HG02798 (cell line): Measurements from ENCODE around the gene STX10.
A peak's percentile ranks its signal among the peaks of the same experiment; 100 is the strongest.
"Not testable (repeated sequence)": the region's sequence is repeated elsewhere in the genome, so short reads cannot be mapped to it uniquely, and the experiment has no call there.

Source experiments
- ATAC-seq: cut with Tn5 transposase; IDR thresholded peaks from one replicate; pipeline ENCODE4 v1.9.1; 2021; ENCODE audit warnings: mild to moderate bottlenecking; ENCODE audit not compliant: unreplicated experiment, poor library complexity

The STX10 gene, protein sequence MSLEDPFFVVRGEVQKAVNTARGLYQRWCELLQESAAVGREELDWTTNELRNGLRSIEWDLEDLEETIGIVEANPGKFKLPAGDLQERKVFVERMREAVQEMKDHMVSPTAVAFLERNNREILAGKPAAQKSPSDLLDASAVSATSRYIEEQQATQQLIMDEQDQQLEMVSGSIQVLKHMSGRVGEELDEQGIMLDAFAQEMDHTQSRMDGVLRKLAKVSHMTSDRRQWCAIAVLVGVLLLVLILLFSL

DNA sequence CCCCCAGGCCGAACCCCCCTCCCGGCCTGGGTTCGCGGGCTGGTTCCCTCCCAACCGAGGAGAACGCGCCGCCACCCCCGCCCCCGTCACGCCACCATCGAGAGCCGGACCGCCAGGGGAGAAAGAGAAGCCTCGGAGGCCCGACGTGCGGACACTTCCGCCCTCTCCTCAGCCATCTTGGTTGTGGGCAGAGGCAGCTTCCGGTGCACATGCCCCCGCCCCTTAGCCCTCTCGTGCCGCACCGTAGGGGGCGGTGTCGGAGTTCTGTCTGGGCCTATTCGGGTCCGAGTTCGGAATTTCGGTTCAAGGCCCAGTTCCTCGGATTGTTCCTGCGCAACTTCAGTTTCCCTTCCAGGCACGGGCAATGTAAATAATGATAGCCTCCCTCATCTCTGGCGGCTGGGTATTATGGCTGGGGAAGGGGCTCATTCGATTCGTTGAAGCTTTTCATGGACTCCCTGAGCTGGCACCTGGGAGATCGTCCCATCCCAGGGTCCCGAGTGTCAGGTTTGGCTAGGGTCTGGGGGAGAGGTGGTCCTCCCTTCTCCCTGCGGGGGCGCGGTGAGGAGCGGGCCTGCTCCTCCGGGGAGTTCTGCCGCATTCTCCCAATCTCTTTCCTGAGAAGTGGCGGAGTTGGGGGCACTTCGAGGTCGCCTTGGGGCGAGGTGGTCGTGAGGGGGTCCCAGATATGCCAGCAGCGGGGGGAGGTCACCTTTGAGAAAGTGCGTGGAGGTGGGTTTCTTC is at the start of gene STX10, which contains the start of gene IER2:
STX10 (minus strand) TSS at position 189 of the 744 bp plus-strand sequence. CDS start 202 bp downstream, outside the sequence.
IER2 (plus strand) TSS at position 225 of the 744 bp plus-strand sequence. CDS start 2,776 bp downstream, outside the sequence.
- peak; percentile 44 for ATAC-seq

DNA sequence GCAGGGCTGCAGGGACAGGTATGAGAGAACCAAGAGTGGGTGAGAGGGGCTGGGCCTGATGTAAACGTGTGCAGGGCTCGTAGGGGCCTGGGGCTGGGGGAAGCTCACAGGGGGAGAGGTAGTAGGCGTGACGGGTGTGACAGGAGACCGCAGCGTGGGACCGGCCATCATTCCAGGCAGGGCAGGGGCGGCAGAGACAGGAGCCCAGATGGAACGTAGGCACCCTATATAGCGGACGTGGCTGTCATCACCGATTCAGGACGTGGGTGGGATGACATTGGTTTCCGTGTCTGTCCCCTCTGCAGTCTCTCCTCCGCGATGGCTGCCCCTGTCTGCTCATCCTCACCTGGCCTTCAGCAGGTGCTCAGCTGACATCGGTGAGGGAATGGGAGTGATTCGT is 48.5 kb upstream of the STX10 start:
- no peak for ATAC-seq

DNA sequence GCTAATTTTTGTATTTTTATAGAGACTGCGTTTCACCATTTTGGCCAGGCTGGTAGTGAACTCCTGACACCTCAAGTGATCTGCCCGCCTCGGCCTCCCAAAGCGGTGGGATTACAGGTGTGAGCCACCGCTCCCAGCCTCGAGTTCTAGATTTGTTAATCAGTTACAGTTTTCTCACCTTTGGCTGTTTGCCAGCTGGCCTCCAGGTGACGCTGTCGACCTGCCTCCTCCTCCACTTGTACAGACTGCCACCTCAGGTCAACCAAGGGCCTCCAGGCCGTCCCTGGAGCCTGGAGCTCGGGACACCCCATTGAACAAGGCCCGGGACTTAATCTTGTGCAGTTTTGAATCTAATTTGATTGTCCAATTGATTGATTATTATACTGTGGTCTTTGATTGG is 45.5 kb upstream of the STX10 start:
- no peak for ATAC-seq

DNA sequence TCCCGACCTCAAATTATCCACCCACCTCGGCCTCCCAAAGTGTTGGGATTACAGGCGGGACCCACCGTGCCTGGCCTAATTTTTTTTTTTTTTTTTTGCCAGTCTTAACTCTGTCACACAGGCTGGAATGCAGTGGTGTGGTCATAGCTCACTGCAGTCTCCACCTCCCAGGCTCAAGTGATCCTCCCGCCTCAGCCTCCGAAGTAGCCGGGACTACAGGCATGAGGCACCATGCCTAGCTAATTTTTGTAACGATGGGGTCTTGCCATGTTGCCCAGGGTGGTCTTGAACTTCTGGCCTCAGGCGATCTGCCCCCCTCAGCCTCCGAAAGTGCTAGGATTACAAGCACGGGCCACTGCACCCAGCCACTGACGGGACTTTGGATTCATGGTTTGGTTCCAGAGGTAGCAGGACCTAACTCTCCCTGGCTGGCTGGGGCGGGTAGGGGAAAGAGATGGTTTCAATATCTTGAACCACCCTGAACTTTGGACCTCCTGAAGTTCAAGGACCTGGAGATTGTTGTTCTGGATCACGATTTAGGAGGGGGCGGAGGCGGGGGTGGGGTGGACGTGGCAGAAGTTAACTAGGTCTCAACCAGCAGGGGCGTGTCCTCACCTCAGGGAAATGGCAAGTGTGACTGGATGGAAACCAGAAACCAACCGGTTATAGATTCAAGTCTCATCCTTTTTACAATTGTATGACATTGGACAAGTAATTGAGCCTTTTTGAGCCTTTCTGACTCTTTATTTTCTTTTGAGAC is 40.8 kb upstream of the STX10 start:
- no peak for ATAC-seq

DNA sequence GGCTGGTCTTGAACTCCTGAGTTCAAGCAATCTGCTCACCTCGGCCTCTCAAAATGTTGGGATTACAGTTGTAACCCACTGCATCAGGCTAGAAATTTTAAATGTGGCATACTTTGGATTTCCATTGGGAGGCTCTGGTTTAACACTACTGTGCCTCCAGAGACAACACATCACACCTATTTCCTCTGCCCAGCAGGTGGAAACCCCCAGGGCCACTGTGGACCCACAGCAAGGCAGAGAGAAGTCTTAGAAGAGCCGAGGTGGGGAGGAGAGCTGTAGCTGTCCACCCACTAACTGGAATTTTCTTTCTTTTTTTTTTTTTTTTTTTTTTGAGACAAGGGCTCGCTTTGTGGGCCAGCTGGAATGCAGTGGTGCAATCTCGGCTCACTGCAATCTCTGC is 39.4 kb upstream of the STX10 start:
- ATAC-seq: no peak

DNA sequence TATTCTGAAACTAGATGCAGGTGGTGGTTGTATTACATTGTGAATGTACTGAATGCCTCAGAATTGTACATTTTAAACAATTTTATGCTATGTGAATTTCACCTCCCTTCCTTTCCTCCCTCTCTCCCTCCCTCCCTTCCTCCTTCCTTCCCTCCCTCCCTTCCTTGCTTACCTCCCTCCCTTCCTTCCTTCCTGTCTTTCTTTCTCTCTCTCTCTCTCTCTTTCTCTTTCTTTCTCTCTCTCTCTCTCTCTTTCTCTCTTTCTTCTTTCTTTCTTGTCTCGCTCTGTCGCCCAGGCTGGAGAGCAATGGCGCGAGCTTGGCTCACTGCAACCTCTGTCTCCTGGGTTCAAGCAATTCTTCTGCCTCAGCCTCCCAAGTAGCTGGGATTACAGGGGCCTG is 37.2 kb upstream of the STX10 start:
- ATAC-seq: no peak

DNA sequence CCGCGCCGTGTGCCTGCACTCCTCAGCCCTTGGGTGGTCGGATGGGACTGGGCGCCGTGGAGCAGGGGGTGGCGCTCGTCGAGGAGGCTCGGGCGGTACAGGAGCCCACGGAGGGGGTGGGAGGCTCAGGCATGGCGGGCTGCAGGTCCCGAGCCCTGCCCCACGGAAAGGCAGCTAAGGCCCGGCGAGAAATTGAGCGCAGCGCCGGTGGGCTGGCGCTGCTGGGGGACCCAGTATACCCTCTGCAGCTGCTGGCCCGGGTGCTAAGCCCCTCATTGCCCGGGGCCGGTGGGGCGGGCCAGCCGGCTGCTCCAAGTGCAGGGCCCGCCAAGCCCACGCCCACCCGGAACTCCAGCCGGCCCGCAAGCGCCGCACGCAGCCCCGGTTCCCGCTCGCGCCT is 36.5 kb upstream of the STX10 start:
- not testable (repeated sequence) for ATAC-seq

DNA sequence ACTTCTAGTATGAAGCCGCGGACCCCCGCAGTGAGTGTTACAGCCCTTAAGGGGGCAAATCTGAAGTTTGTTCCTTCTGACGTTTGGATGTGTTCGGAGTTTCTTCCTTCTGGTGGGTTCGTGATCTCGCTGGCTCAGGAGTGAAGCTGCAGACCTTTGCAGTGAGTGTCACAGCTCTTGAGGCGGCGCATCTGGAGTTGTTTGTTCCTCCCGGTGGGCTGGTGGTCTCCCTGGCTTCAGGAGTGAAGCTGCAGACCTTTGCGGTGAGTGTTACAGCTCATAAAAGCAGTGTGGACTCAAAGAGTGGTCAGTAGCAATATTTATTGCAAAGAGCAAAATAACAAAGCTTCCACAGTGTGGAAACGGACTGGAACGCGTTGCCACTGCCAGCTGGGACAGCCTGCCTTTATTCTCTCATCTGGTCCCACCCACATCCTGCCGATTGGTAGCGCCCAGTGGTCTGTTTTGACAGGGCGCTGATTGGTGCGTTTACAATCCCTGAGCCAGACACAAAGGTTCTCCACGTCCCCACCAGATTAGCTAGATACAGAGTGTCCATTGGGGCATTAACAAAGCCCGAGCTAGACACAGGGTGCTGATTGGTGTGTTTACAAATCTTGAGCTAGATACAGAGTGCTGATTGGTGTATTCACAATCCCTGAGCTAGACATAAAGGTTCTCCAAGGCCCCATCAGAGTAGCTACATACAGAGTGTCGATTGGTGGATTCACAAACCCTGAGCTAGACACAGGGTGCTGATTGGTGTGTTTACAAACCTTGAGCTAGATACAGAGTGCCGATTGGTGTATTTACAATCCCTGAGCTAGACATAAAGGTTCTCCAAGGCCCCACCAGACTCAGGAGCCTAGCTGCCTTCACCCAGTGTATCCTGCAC is 35.8 kb upstream of the STX10 start:
- ATAC-seq: not testable (repeated sequence)

DNA sequence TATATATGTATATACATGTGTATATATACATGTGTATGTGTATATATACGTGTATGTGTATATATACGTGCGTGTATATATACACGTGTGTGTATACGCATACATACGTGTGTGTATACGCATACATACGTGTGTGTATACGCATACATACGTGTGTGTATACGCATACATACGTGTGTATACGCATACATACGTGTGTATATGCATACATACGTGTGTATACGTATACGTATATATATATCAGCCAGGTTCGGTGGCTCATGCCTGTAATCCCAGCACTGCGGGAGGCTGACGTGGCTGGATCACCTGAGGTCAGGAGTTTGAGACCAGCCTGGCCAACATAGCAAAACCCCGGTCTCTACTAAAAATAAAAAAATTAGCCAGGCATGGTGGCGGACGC is 34.8 kb upstream of the STX10 start:
- ATAC-seq: not testable (repeated sequence)

DNA sequence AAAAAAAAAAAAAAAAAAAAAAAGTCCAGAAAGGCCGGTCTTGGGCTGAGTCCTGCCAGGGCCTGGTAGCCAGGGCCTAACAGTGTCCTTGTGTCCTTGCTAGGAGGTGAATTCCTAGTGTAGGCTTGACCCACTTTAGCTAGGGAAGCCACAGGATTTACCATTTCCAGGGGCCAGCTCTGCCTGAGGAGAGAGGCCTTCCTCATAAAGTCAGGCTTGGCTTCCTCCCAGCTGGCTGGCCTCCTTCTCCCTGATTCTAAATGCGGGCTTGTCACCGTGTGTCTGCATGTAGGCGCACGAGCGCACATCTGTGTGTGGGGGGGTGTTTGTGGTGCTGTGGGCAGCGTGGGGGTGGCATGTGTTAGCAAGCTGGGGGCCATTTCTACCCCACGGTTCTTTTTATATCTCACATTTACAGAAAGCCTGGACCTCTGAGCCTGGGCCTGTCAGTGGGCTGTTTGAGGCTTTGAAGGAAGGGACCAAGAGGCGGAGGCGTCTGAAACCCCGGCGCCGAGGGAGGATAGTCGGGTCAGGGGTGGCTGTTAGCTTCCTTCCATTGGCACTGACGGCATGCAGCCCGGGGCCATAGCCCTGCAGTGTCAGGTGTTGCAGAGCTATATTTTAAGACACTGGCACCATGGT is 31.7 kb upstream of the STX10 start:
- peak; percentile 58 for ATAC-seq

DNA sequence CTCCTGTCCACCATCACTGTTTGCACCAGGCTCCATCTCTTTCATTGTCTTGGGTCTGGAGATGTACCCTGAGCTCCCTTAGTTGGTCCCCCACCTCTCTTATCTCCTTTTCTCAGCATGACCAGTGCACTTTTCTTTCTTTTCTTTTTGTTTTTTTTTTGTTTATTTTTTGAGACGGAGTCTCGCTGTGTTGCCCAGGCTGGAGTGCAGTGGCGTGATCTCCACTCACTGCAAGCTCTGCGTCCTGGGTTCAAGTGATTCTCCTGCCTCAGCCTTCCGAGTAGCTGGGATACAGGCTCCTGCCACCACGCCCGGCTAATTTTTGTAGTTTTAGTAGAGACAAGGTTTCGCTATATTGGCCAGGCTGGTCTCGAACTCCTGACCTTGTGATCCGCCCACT is 28.1 kb upstream of the STX10 start:
- ATAC-seq: not testable (repeated sequence)

DNA sequence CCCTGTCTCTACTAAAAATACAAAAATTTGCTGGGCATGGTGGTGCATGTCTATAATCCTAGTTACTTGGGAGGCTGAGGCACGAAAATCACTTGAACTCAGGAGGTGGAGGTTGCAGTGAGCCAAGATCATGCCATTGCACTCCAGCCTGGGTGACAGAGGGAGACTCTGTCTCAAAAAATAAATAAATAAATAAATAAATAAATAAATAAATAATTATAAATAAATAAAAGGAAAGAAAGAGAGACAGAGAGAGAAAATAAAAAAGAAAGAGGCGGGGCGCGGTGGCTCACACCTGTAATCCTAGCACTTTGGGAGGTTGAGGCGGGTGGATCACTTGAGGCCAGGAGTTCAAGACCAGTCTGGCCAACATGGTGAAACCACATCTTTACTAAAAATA is 27.4 kb upstream of the STX10 start:
- ATAC-seq: not testable (repeated sequence)

DNA sequence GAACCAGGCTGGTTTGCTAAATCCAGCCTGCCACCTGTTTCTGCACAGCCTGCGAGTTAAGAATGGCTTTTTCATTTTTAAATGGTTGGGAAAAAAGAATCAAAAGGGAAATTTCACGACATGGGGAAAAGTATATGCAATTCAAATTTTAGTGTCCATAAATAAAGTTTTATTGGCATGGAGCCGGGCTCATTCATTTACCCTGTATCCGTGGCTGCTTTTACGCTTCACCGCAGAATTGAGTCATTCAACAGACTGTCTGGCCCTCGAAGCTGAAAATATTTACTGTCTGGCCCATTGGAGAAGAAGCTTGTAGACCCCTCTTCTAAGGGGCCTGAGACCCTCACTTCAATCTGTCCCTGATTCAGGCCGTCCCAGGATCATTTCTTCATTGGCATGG is 26.2 kb upstream of the STX10 start:
- ATAC-seq: no peak

DNA sequence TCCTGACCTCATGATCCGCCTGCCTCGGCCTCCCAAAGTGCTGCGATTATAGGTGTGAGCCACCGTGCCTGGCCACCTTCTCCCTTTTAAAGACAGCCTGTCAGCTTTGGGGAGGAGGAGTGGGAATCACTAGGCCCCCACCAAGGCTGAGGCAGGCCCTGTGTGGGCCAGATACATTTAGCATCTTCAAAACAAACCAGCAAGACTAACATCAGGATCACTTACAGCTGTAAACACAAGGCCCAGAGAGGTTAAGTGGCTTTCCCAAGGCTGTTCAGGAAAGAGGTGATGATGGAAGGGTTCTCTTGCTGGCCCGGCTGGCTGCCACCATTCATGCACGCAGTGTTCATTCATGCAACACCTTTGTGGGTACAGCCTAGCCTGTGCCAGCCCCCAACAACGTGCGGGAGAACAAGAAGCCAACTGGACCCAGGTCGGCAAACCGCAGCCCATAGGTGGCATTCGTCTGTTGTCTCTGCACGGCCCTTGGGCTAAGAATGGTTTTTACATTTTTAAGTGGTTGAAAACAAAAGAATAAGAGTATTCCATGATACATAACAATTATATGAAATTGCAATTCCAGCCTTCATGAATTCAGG is 23.1 kb upstream of the STX10 start:
- ATAC-seq: no peak

DNA sequence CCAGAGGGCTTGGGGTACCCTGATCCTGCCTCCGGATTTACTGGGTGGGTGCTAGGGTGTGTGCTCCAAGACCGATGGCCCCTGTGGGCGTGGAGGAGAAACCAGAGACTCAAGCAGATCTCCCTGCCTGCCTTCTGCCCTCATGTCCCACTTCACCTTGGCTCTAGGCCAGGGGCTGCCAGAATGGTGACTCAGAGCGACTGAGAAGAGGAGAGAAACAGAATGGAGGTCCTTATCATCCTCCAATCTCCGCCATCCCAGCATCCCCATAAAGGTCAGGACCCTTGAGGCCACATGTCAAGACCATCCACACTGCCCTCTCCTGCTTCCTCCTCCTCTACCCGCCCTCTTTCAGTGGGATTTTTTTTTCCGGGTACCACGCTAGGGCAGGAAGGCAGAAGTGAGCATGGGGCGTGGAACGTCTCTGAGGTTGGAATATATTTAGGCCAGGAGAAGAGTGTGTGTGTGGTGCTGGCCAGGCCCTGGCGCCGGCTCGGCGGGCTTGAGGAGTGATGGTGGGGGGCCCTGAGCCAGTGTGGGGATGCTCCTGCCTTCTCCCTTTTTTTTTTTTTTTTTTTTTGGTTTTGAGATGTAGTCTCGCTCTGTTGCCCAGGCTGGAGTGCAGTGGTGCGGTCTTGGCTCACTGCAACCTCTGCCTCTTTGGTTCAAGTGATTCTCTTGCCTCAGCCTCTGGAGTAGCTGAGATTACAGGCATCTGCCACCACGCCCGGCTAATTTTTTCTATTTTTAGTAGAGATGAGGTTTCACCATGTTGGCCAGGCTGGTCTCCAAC is 22.4 kb upstream of the STX10 start:
- ATAC-seq: no peak

DNA sequence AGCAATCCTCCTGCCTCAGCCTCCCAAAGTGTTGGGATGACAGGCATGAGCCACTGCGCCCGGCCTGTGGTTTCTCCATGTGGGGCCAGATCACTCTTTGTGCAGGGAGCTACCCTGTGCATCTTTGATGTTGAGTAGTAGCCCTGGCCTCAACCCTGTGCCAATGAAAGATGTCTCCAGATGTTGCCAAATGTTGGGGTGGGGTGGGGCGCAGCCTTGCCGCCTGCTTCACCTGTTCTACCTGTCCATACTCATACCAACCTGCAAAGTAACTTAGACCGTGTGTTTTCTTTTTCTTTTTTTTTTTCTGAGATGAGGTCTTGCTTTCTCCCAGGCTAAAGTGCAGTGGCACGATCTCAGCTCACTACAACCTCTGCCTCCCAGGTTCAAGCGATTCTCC is 21.0 kb upstream of the STX10 start:
- no peak for ATAC-seq

DNA sequence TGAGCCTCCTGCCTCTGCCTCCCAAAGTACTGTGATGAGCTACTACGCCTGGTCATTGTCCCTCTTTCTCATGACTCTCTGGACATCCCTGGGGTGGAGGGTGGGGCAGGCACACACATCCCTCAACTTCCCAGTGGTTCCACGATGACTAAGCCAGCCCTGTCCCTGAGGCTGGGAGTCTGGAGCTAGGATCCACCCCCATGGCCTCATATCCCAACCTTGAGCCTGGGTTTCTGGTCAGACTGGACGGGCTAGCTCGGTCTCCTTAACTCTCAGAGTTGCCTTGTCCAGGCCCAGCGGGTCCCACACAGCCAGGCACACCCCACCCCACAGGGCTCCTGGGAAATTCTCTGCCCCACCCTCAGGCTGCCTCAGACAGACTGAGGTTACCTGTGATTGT is 19.6 kb upstream of the STX10 start:
- no peak for ATAC-seq

DNA sequence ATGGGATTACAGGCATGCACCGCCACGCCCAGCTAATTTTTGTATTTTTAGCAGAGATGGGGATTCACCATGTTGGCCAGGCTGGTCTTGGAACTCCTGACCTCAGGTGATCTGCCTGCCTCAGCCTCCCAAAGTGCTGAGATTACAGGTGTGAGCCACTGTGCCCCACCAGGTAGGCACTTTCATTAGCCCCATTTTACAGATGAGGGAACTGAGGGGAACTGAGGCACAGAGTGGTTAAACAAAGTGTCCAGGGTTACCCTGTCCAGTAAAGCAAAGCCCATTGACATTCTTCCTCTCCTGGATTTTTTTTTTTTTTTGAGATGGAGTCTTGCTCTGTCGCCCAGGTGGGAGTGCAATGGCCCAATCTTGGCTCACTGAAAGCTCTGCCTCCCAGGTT is 16.0 kb upstream of the STX10 start:
- ATAC-seq: not testable (repeated sequence)
